Endothelial cell of umbilical vein (primary cell): ENCODE data around the gene TMEM109. TPM values are rescaled to one million over a fixed set of nuclear protein-coding genes. Genes with fewer than 3 reads are reported as not detected.

Experiments used
- BruUV-seq: library from RNA; stranded (reverse); fragments of 400-500 nt; replicated peaks from 2 replicates; lab custom pipeline; 2021; lab: Mats Ljungman, UMichigan
- CTCF ChIA-PET: fragments of 300-600, 350-600 bp; sonication (Branson Sonifier 250); formaldehyde crosslinking; loops from one replicate; lab custom pipeline; 2021; ENCODE audit warnings: antibody characterized with exemption, inconsistent platforms; lab: Charles Lee
- POLR2A ChIA-PET: fragments of 300-600, 350-600 bp; sonication (Branson Sonifier 250); formaldehyde crosslinking; loops from one replicate; lab custom pipeline; 2021; ENCODE audit warnings: antibody characterized with exemption, inconsistent platforms; lab: Charles Lee
- DNase-seq: peaks from one replicate; pipeline ENCODE4 v3.0.0-alpha.2; 2011; ENCODE audit warnings: low read depth, low spot score
- FAIRE-seq: peaks from 2 replicates; lab custom pipeline; 2011; peaks lifted over from hg19 to GRCh38; lab: Jason Lieb, UNC
- H2AFZ ChIP-seq: 2 replicates; pipeline ENCODE4 v1.6.0; 2012; ENCODE audit warnings: low read depth, low read length, control low read depth, inconsistent platforms
- H3K27ac ChIP-seq: 2 replicates; pipeline ENCODE4 v1.5.1; 2011; ENCODE audit warnings: low read depth, mild to moderate bottlenecking, control low read depth, low read length, moderate library complexity; ENCODE audit not compliant: insufficient read depth
- H3K27me3 ChIP-seq, 2 experiments: 2 replicates each; pipeline versions ENCODE4 v1.6.0 to v1.6.1; 2011; ENCODE audit warnings: low read length in 2 of 2, mixed read lengths in 1 of 2; ENCODE audit not compliant: control insufficient read depth in 2 of 2, insufficient read depth in 2 of 2
- H3K36me3 ChIP-seq, 2 experiments: 2 replicates in 1 of 2; 3 replicates in 1 of 2; pipeline ENCODE4 v1.5.1; 2011; ENCODE audit warnings: low read length in 2 of 2, mild to moderate bottlenecking in 1 of 2, moderate library complexity in 1 of 2; ENCODE audit not compliant: control insufficient read depth in 2 of 2, insufficient read depth in 2 of 2; ENCODE audit errors: extremely low read depth in 1 of 2
- H3K4me1 ChIP-seq: 3 replicates; pipeline ENCODE4 v1.5.1; 2011; ENCODE audit warnings: mild to moderate bottlenecking, low read length; ENCODE audit not compliant: control insufficient read depth, insufficient read depth; ENCODE audit errors: extremely low read depth
- H3K4me2 ChIP-seq: 2 replicates; pipeline ENCODE4 v1.6.1; 2011; ENCODE audit warnings: low read length, control low read depth, mixed read lengths; ENCODE audit not compliant: insufficient read depth
- H3K4me3 ChIP-seq, 3 experiments: fragments of 200-600 bp in 1 of 3; sonication (generic), shearing (Covaris generic) in 1 of 3; replicated peaks in 1 of 3; 2 replicates each; pipeline ENCODE4 v1.5.1; 2011 to 2016; ENCODE audit warnings: control low read depth in 3 of 3, low read length in 3 of 3, mild to moderate bottlenecking in 2 of 3, inconsistent platforms in 1 of 3, low read depth in 1 of 3, moderate library complexity in 1 of 3; ENCODE audit not compliant: insufficient read depth in 1 of 3
- H3K79me2 ChIP-seq: 2 replicates; pipeline ENCODE4 v1.6.0; 2012; ENCODE audit warnings: low read length, inconsistent platforms; ENCODE audit not compliant: control insufficient read depth, insufficient read depth
- H3K9ac ChIP-seq: replicated peaks from 2 replicates; pipeline ENCODE3; 2011; ENCODE audit warnings: low read length, control low read depth; ENCODE audit not compliant: insufficient read depth; ENCODE audit errors: extremely low read depth
- H3K9me1 ChIP-seq: replicated peaks from 3 replicates; pipeline ENCODE4 v1.6.0; 2011; ENCODE audit warnings: mild to moderate bottlenecking, low read length; ENCODE audit not compliant: control insufficient read depth, insufficient read depth; ENCODE audit errors: extremely low read depth
- H3K9me3 ChIP-seq: replicated peaks from 2 replicates; pipeline ENCODE4 v1.5.1; 2012; ENCODE audit warnings: low read length, inconsistent platforms; ENCODE audit not compliant: control insufficient read depth, insufficient read depth
- H4K20me1 ChIP-seq: replicated peaks from 2 replicates; pipeline ENCODE3; 2011; ENCODE audit warnings: mild to moderate bottlenecking, low read length; ENCODE audit not compliant: control insufficient read depth, insufficient read depth; ENCODE audit errors: extremely low read depth
- EZH2 ChIP-seq: IDR thresholded peaks from 2 replicates; pipeline ENCODE4 v1.6.1; 2012; ENCODE audit warnings: borderline replicate concordance, low read depth, mild to moderate bottlenecking, moderate library complexity, low read length, inconsistent platforms; ENCODE audit not compliant: severe bottlenecking
- FOS ChIP-seq: IDR thresholded peaks from 2 replicates; pipeline ENCODE4 v1.6.1; 2011; ENCODE audit warnings: mild to moderate bottlenecking, low read length, moderate library complexity, borderline replicate concordance; ENCODE audit not compliant: insufficient read depth
- GATA2 ChIP-seq: IDR thresholded peaks from 2 replicates; pipeline ENCODE4 v1.7.0; 2011; ENCODE audit warnings: low read depth, mild to moderate bottlenecking, moderate library complexity, mixed read lengths, low read length; ENCODE audit not compliant: insufficient read length, insufficient read depth
- JUN ChIP-seq: IDR thresholded peaks from 2 replicates; pipeline ENCODE4 v1.6.1; 2011; ENCODE audit warnings: borderline replicate concordance, low read depth; ENCODE audit not compliant: insufficient read length, insufficient read depth
- MYC ChIP-seq: IDR thresholded peaks from one replicate; pipeline ENCODE4 v1.6.1; 2011; ENCODE audit warnings: mild to moderate bottlenecking, low read depth, low read length
- POLR2A ChIP-seq: IDR thresholded peaks from 2 replicates; pipeline ENCODE4 v1.6.1; 2012; ENCODE audit warnings: low read depth, mild to moderate bottlenecking, control low read depth, low read length
- POLR2AphosphoS5 ChIP-seq: IDR thresholded peaks from 2 replicates; pipeline ENCODE4 v1.6.1; 2012; ENCODE audit warnings: low read depth, mild to moderate bottlenecking, control low read depth, low read length, moderate library complexity; ENCODE audit not compliant: insufficient read depth
- dilution Hi-C: fragments of 300-500 bp; cut with MboI; formaldehyde crosslinking; loops from one replicate; pipeline ENCODE4 v1.15.0; 2019; ENCODE audit warnings: low sequenced_read_pairs; ENCODE audit not compliant: extremely low pct_ligation_motif_present
- intact Hi-C: fragments of 100-400 bp; cut with micrococcal nuclease; formaldehyde crosslinking; loops from one replicate; pipeline ENCODE4 v1.10.0; 2022
- polyA plus RNA-seq, 4 experiments: library from polyadenylated mRNA; depleted of rRNA in 3 of 4; stranded (reverse) in 3 of 4; unstranded in 1 of 4; fragments of >200 nt; gene quantifications; 2 replicates each; pipeline versions ENCODE4 v1.2.1 to v1.2.3, GENCODE V29; 2011 to 2012; ENCODE audit warnings: missing spikeins in 1 of 4
- total RNA-seq: library from RNA; stranded (reverse); gene quantifications from 2 replicates; pipeline ENCODE4 v1.2.3, GENCODE V29; 2021
- TF ChIP-seq, protein P1 (sequence below): IDR thresholded peaks from 2 replicates; pipeline ENCODE4 v1.6.1; 2011; ENCODE audit not compliant: insufficient read depth, insufficient read length
- TF ChIP-seq, protein P2 (sequence below), 2 donors: IDR thresholded peaks; 1 replicate in 1 of 2; 2 replicates in 1 of 2; pipeline ENCODE4 v1.5.1; 2011; ENCODE audit warnings: low read length in 2 of 2, mild to moderate bottlenecking in 2 of 2, moderate library complexity in 2 of 2, control low read depth in 1 of 2, inconsistent platforms in 1 of 2, low read depth in 1 of 2; ENCODE audit not compliant: insufficient read depth in 1 of 2; ENCODE audit errors: extremely low read depth in 1 of 2

The TMEM109 gene
- total and polyA plus RNA-seq, 2 donors (not counting 3 experiments of a cell fraction or from before 2014, with no cell fraction given) = 143 to 192 TPM

DNA sequence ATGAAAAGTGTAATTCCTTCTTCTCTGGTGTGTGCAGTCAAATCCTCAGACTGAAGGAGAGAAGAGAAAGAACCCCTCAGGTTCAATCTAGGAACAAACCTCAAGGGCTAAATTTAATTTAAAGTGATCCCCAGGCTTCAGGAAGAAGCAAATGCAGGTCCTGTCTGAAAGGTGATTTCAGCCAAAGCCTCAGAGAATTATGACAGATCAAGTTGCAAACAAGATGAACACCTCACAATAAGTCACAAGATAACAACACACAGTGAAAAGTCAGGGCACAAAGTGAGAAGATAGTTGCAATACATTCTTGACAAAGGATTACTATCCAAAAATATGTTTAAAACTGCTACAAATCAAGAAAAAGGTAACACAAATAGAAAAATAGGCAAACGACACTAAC is 34.9 kb upstream of the TMEM109 start:
- Histone ChIP-seq H3K4me2 (no peak overlapping the region), H3K9me1 (no peaks in the 10 kb centered on the region), H3K27me3 (no peaks in the 10 kb centered on the region), H3K4me1 (no peaks in the 10 kb centered on the region), H4K20me1 (no peaks in the 10 kb centered on the region), H2AFZ (no peak overlapping the region), H3K36me3 (no peaks in the 10 kb centered on the region), H3K9ac (no peak overlapping the region), H3K79me2 (no peaks in the 10 kb centered on the region), H3K9me3 (no peaks in the 10 kb centered on the region), H3K4me3 (no peak overlapping the region), H3K27ac (no peak overlapping the region)
- ChIA-PET CTCF (no interaction called here), POLR2A (no interaction called here)
- no peak for TF ChIP-seq GATA2
- no peak for TF ChIP-seq EZH2
- TF ChIP-seq, protein P1, sequence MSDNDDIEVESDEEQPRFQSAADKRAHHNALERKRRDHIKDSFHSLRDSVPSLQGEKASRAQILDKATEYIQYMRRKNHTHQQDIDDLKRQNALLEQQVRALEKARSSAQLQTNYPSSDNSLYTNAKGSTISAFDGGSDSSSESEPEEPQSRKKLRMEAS = no peak
- TF ChIP-seq, protein P2, sequence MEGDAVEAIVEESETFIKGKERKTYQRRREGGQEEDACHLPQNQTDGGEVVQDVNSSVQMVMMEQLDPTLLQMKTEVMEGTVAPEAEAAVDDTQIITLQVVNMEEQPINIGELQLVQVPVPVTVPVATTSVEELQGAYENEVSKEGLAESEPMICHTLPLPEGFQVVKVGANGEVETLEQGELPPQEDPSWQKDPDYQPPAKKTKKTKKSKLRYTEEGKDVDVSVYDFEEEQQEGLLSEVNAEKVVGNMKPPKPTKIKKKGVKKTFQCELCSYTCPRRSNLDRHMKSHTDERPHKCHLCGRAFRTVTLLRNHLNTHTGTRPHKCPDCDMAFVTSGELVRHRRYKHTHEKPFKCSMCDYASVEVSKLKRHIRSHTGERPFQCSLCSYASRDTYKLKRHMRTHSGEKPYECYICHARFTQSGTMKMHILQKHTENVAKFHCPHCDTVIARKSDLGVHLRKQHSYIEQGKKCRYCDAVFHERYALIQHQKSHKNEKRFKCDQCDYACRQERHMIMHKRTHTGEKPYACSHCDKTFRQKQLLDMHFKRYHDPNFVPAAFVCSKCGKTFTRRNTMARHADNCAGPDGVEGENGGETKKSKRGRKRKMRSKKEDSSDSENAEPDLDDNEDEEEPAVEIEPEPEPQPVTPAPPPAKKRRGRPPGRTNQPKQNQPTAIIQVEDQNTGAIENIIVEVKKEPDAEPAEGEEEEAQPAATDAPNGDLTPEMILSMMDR (IDR thresholded peaks at IDR 0.05; ENCODE audit: extremely low read depth in 1 of 2, insufficient read depth in 1 of 2, low read depth in 1 of 2, low read length in 2 of 2) = no peak
- no peak for TF ChIP-seq POLR2AphosphoS5
- TF ChIP-seq MYC = no peak
- no peak for TF ChIP-seq JUN
- TF ChIP-seq POLR2A = no peak
- no peak for TF ChIP-seq FOS
- no TSS peak for BruUV-seq
- FAIRE-seq = no peak
- DNase-seq = no peak
- intact Hi-C loops = no loop called here
- dilution Hi-C loops = no loop called here
